Right hindlimb (tissue), 1 donor: ENCODE results near the gene KCTD8.

Experiments used
- DNase-seq: peaks from one replicate; pipeline ENCODE4 v3.0.0-alpha.2; 2018

Gene KCTD8

GRCh38 chr4:44448521-44449461 is at the start of gene KCTD8:
Gene KCTD8 (minus strand): TSS chr4:44448809.
- DNase-seq: peak; percentile 92

- DNase-seq: no peak
These were observed 46.4 kb upstream of the KCTD8 start for GRCh38 chr4:44494810-44495701.

GRCh38 chr4:44493924-44494323 is 45.3 kb upstream of the KCTD8 start:
- no peak for DNase-seq

- no peak for DNase-seq
These were observed 38.7 kb upstream of the KCTD8 start for GRCh38 chr4:44487341-44487740.

GRCh38 chr4:44479731-44480130 is 31.1 kb upstream of the KCTD8 start:
- no peak for DNase-seq

- no peak for DNase-seq
These were observed 13.7 kb upstream of the KCTD8 start for GRCh38 chr4:44462259-44462658.

- peak; percentile 39 for DNase-seq
These were observed 775 bp downstream of the KCTD8 start for GRCh38 chr4:44447563-44448504.

GRCh38 chr4:44446801-44447562 is 1.6 kb downstream of the KCTD8 start:
- peak; percentile 11 for DNase-seq

- DNase-seq: peak; percentile 11
These were observed 2.4 kb downstream of the KCTD8 start for GRCh38 chr4:44446191-44446590.

- no peak for DNase-seq
These were observed 9.9 kb downstream of the KCTD8 start for GRCh38 chr4:44438687-44439086.

GRCh38 chr4:44434247-44434646 is 14.4 kb downstream of the KCTD8 start:
- DNase-seq: no peak

- DNase-seq: no peak
These were observed 22.9 kb downstream of the KCTD8 start for GRCh38 chr4:44425614-44426208.

- no peak for DNase-seq
These were observed 25.7 kb downstream of the KCTD8 start for GRCh38 chr4:44422912-44423311.

- no peak for DNase-seq
These were observed 27.1 kb downstream of the KCTD8 start for GRCh38 chr4:44421330-44422065.

GRCh38 chr4:44415251-44415650 is 33.4 kb downstream of the KCTD8 start:
- no peak for DNase-seq

GRCh38 chr4:44368413-44369167 is 80.0 kb downstream of the KCTD8 start:
- DNase-seq: no peak

GRCh38 chr4:44354172-44354571 is 94.4 kb downstream of the KCTD8 start:
- no peak for DNase-seq

- DNase-seq: no peak
These were observed 97.5 kb downstream of the KCTD8 start for GRCh38 chr4:44351069-44351468.

GRCh38 chr4:44342800-44343199 is 105.8 kb downstream of the KCTD8 start:
- DNase-seq: no peak

GRCh38 chr4:44326741-44327140 is 121.9 kb downstream of the KCTD8 start:
- DNase-seq: no peak
